ENCODE data around the gene AATF.

The AATF gene

GRCh38 chr17:36931697-36932382, 16.9 kb upstream of the AATF start:
- DNase-seq: peak in 1 of 3 experiments; percentile 19

- no peak for DNase-seq
These were observed 16.4 kb upstream of the AATF start for GRCh38 chr17:36932383-36932693.

- DNase-seq: no peak
These were observed 15.9 kb upstream of the AATF start for GRCh38 chr17:36932694-36933511.

DNA sequence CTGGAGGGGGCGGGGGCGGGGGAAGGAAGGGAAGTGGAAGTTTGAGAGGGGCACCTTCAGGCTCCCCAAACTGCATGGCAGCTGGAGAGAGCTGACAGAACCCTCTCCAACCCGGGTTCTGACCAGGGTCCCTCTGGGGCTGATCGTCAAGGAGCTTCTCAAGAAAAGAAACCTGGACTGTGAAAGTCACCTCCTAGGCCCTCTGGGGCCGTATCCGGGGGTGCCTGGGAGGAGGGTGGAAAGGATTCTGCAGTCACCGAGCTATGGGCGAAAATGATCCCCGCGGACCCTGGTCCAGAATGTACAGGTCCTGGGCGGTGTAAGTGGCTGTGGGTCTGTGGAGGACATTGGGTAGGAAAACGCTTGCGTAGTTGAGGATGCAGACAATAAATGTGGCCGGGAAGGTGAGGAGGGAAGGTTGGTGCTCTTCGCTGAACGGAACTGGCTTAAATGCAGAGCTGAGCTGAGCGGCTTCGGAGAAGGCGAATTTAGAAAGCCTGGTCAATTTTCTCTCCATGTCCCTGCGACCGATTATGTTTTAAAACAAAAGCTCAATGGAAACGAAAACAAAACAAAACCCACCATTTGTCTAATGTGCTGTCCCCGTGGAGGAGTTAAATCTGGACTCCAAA, 15.1 kb upstream of the AATF start:
- no peak for DNase-seq

GRCh38 chr17:36934144-36934691, 14.5 kb upstream of the AATF start:
- DNase-seq: no peak

- DNase-seq: peak in 2 of 3 experiments; percentile 17 to 36
These were observed 13.8 kb upstream of the AATF start for GRCh38 chr17:36934692-36935630.

DNA sequence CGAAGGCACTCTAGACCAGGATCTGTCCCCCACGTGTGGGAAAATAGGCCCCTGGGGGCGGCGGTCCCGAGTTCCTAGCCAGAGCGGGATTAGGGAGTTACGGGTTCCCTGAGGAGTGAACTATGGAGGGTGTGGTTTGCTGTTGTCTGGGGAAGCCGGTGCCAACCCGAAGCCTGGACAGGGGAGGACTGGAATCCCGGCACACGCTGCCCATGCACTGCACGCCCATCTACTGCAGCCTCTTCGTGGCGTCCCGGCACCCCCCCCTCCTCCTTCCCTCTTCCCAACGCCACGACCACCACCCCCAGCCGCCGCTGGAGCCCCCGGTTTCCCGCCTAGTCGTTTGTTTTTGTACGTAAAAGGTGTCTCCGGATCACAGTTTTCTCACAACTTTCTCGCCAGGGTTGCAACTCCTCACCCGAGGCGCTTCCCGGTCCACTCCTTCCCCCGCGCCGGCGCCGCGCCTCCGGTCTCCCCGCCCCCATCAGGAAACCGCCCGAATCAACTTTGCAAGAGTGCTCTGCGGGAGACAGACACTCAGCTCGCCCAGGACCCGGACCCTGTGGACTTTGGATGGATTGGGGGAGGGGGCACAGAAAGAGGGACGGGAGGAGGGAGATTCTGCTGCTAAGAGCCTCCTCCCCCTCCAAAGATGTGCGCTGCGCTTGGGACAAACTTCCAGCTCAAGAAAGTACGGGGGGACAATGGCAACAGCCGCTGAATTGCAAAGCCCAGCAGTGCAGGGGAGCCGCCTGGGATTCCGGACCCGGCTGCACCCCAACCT, 12.9 kb upstream of the AATF start:
- peak in 2 of 3 experiments; percentile 50 to 62 for DNase-seq

GRCh38 chr17:36936455-36937000, 12.2 kb upstream of the AATF start:
- DNase-seq: peak in 2 of 3 experiments; percentile 72 to 81

- peak in 2 of 3 experiments; percentile 63 to 67 for DNase-seq
These were observed 11.5 kb upstream of the AATF start, which contains the start of gene LHX1 for GRCh38 chr17:36937001-36937958. TSS of gene LHX1 (plus strand) at chr17:36937475. CDS start at chr17:36938198, 723 bp downstream.

- DNase-seq: peak in 1 of 3 experiments; percentile 54
These were observed 10.7 kb upstream of the AATF start for GRCh38 chr17:36937959-36938565.

DNA sequence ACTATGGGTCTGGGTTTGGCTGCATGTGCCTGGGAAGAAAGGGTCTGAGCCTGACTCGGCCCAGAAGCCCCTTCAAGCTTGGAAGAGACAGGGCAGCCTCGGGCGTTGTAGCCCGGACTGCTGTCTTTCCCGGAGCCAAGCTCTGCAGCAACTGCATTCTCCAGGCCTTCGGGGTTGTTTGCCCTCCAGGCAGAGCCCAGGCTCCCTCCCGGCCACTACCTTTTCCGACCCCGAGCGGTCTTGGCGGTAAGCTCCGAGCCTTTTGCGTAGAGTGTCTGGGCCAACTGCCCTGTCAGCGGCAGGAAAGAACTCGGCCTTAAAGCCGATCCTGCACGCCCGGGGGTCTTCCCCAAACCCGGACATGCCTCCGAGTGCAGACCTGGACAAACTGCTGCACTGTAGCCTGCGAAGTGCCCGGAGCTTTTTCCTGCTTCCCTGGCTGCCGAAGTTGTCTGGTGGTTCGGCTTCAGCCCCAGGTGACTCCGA, 10.1 kb upstream of the AATF start:
- no peak for DNase-seq

DNA sequence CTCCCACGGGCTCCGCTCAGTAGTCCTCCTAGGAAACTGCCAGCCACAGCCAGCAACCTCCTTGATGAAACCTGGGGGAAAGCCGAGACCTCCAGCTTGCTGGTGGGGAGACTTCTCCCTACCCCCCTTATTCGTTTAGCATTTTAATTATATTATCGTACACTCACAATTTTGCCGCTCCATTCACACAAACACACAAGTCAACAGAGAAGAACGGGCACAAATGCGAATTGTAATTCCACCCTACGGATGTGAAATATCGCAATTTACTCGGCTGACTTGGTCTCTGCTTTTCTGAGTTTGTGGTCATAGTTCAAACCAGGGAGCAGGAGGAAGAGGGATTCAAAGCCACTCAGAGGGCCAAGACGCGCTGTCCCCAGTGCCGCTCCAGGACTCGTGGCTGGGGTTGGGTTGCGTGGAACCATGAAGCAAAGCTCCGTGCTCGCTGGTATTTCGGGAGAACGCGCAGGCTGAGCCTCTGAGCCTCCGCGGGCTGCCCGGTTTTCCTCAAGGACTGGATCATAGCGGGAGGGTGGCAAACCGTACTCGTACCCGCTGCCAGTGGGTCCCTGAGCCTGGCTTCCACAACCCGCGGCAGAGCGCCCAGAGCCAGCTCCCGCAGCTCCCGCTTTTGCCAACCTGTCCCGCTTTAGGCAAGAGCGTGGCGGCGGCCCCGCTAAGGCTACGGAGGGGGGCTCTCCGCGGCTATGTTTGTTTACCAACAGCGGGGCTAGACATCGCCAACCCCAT, 9.5 kb upstream of the AATF start:
- DNase-seq: no peak

GRCh38 chr17:36939802-36940312, 8.9 kb upstream of the AATF start:
- DNase-seq: no peak

DNA sequence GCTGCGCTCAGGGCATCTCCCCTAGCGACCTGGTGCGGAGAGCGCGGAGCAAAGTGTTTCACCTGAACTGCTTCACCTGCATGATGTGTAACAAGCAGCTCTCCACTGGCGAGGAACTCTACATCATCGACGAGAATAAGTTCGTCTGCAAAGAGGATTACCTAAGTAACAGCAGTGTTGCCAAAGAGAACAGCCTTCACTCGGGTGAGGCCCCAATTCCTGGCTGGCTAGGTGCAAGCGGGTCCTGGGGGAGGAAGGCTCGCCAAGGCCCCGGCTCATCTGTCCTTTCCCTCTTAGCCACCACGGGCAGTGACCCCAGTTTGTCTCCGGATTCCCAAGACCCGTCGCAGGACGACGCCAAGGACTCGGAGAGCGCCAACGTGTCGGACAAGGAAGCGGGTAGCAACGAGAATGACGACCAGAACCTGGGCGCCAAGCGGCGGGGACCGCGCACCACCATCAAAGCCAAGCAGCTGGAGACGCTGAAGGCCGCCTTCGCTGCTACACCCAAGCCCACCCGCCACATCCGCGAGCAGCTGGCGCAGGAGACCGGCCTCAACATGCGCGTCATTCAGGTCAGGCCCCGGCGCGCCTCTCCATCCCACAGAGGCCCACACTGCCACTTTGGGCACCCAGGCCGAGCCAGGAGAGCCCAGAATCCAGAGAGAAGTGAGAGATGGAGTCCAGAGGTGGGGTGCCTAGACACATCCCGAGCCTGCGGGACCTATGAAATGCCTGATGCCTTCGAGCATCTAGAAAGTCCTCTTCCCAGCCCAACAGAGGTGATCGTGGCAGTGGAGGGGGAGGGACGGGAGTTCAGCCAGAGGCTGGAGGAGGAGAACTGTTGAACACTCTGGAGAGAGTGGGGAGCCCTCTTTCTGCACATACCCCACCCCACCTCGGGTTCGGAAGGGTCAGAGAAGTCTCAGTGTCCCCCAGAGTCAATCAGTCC, 8.2 kb upstream of the AATF start:
- DNase-seq: no peak

DNA sequence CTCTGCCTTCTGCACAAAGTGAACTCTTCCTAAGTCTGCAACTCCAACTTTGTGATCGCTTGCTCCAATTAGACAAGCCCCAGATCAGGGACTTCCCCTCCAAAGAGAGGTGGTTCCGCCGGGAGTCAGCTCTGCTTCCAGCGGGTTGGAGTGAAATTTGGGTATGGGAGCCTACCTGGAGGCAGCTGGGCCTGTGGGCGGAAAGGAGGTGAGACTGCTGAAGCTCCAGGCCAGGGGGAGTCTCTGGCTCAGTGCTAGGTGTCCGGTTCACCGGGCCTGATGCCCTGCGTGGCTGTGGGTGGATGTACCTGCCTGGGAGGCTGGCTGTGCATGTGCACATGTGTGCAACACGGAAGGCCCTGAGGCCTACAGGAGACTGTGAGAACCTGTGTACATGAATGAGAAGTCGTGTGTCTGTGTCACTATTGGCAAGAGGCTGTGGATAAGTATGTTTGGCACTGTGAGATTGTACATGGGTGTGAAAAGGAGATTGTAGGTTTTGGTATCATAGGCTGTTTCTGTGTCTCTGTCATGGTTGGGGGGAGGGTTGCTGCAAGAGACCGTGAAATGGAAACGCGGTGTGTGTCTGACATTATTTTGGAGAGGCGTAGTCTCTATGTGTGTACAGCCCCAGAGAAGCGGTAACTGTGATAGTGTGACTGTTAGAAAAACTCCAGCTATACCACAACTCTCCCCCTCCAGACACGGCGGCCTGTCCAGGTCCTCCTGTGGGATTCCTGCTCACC, 7.3 kb upstream of the AATF start:
- no peak for DNase-seq

DNA sequence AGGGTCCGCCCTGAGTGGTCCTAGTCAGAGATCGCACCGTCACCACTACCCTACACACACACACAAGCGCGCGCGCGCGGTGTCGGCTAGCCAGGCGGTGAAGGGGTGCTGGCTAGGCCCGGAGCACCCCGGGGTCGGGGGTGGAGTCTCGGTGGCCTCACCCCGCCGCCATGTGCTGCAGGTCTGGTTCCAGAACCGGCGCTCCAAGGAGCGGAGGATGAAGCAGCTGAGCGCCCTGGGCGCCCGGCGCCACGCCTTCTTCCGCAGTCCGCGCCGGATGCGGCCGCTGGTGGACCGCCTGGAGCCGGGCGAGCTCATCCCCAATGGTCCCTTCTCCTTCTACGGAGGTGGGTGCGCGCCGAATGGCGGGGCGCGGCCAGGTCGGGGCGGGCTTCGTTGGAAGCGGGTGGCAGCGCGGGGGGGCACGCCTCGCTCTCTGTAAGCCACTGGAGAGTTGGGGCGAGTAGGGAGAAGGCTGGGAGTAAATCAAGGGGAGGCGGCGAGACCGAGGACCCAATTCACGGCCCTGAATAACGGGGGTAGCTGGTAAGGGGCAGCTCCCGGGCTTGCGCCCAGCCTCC, 6.6 kb upstream of the AATF start:
- DNase-seq: no peak

Data from NCI-H1417 (cell line).